Astrocyte (in vitro differentiated cells and primary cell): ENCODE measurements around the gene USP54. TPM values are rescaled to one million over a fixed set of nuclear protein-coding genes. Genes with fewer than 3 reads are reported as not detected.
A peak's percentile ranks its signal among the peaks of the same experiment; 100 is the strongest.

Experiments used
- DNase-seq: peaks from one replicate; pipeline ENCODE4 v3.0.0-alpha.2; 2010; ENCODE audit warnings: low read depth
- FAIRE-seq: peaks from 2 replicates; lab custom pipeline; 2011; peaks lifted over from hg19 to GRCh38; lab: Jason Lieb, UNC
- H2AFZ ChIP-seq: 2 replicates; pipeline ENCODE4 v1.6.0; 2012; ENCODE audit warnings: low read depth, low read length, inconsistent platforms
- H3K27ac ChIP-seq: 2 replicates; pipeline ENCODE4 v1.5.1; 2011; ENCODE audit warnings: low read depth, low read length, inconsistent platforms
- H3K27me3 ChIP-seq: 2 replicates; pipeline ENCODE4 v1.6.0; 2011; ENCODE audit warnings: low read length, inconsistent platforms; ENCODE audit not compliant: insufficient read depth
- H3K36me3 ChIP-seq: 2 replicates; pipeline ENCODE4 v1.5.1; 2011; ENCODE audit warnings: low read length, inconsistent platforms; ENCODE audit not compliant: insufficient read depth
- H3K4me1 ChIP-seq: 2 replicates; pipeline ENCODE4 v1.5.1; 2011; ENCODE audit warnings: low read length, inconsistent platforms; ENCODE audit not compliant: insufficient read depth
- H3K4me2 ChIP-seq: 2 replicates; pipeline ENCODE4 v1.6.0; 2012; ENCODE audit warnings: low read length, inconsistent platforms
- H3K4me3 ChIP-seq: 2 replicates; pipeline ENCODE4 v1.5.1; 2011; ENCODE audit warnings: low read depth, mild to moderate bottlenecking, low read length, inconsistent platforms; ENCODE audit not compliant: insufficient read depth
- H3K79me2 ChIP-seq: 2 replicates; pipeline ENCODE4 v1.6.0; 2012; ENCODE audit warnings: mild to moderate bottlenecking, low read length, inconsistent platforms; ENCODE audit not compliant: insufficient read depth
- H3K9ac ChIP-seq: 2 replicates; pipeline ENCODE4 v1.6.0; 2012; ENCODE audit warnings: mild to moderate bottlenecking, low read length, inconsistent platforms
- H3K9me3 ChIP-seq: 2 replicates; pipeline ENCODE4 v1.5.1; 2012; ENCODE audit warnings: low read depth, mild to moderate bottlenecking, low read length, inconsistent platforms; ENCODE audit not compliant: insufficient read depth
- H4K20me1 ChIP-seq: 2 replicates; pipeline ENCODE4 v1.6.0; 2012; ENCODE audit warnings: low read length, inconsistent platforms; ENCODE audit not compliant: insufficient read depth
- H3K27ac Mint-ChIP-seq: one replicate; pipeline ENCODE4 v1.8.0; 2021; ENCODE audit warnings: mild to moderate bottlenecking, mixed read lengths; ENCODE audit not compliant: unreplicated experiment
- H3K27me3 Mint-ChIP-seq: one replicate; pipeline ENCODE4 v1.8.0; 2021; ENCODE audit warnings: low read depth, mixed read lengths; ENCODE audit not compliant: unreplicated experiment
- H3K36me3 Mint-ChIP-seq: one replicate; pipeline ENCODE4 v1.8.0; 2021; ENCODE audit warnings: low read depth, mixed read lengths; ENCODE audit not compliant: unreplicated experiment
- H3K4me1 Mint-ChIP-seq: one replicate; pipeline ENCODE4 v1.8.0; 2021; ENCODE audit warnings: low read depth, mixed read lengths; ENCODE audit not compliant: unreplicated experiment
- H3K4me3 Mint-ChIP-seq: one replicate; pipeline ENCODE4 v1.8.0; 2021; ENCODE audit warnings: mild to moderate bottlenecking, moderate library complexity, mixed read lengths; ENCODE audit not compliant: unreplicated experiment
- H3K9me3 Mint-ChIP-seq: one replicate; pipeline ENCODE4 v1.8.0; 2021; ENCODE audit warnings: mild to moderate bottlenecking, mixed read lengths; ENCODE audit not compliant: unreplicated experiment
- CTCF ChIP-seq: IDR thresholded peaks from 2 replicates; pipeline ENCODE4 v1.5.1; 2011; ENCODE audit warnings: low read depth, mild to moderate bottlenecking, inconsistent platforms, low read length, moderate library complexity; ENCODE audit not compliant: insufficient read depth
- EZH2 ChIP-seq: IDR thresholded peaks from 2 replicates; pipeline ENCODE4 v1.6.1; 2012; ENCODE audit warnings: mild to moderate bottlenecking, low read length, inconsistent platforms; ENCODE audit not compliant: insufficient read depth
- total RNA-seq: library from RNA; stranded (reverse); gene quantifications from 2 replicates; pipeline ENCODE4 v1.2.1, GENCODE V29; 2021

Gene USP54
- total RNA-seq, 1 donor from 2014 or later = 85.9 TPM

GRCh38 chr10:73628405-73628804 lies 37.3 kb upstream of the USP54 start:
- Mint-ChIP-seq H3K9me3 (peaks cover 4% of the 10 kb centered on the region), H3K4me1 (peaks cover 2% of the 10 kb centered on the region), H3K4me3 (no peak overlapping the region), H3K27me3 (no peaks in the 10 kb centered on the region), H3K27ac (no peak overlapping the region), H3K36me3 (peaks cover 2% of the 10 kb centered on the region)
- TF ChIP-seq CTCF (no peak), EZH2 (no peak)
- H3K9me3 ChIP-seq = no peaks in the 10 kb centered on the region
- peaks cover under 1% of the 10 kb centered on the region for H3K27me3 ChIP-seq
- H2AFZ ChIP-seq = no peak overlapping the region
- peaks cover 9% of the 10 kb centered on the region for H3K4me1 ChIP-seq
- H4K20me1 ChIP-seq = no peaks in the 10 kb centered on the region
- no peak overlapping the region for H3K4me2 ChIP-seq
- FAIRE-seq (no peak), DNase-seq (no peak)
- H3K27ac ChIP-seq = no peak overlapping the region
- no peak overlapping the region for H3K9ac ChIP-seq
- peaks cover 9% of the 10 kb centered on the region for H3K79me2 ChIP-seq
- H3K4me3 ChIP-seq = no peak overlapping the region
- no peaks in the 10 kb centered on the region for H3K36me3 ChIP-seq

GRCh38 chr10:73627300-73627699 lies 36.2 kb upstream of the USP54 start:
- peak overlapping the region; percentile 97 for H3K4me3 Mint-ChIP-seq

More at GRCh38 chr10:73627300-73627699, 36.2 kb upstream of the USP54 start:
- Histone ChIP-seq H2AFZ (no peak overlapping the region), H3K9me3 (no peaks in the 10 kb centered on the region), H3K79me2 (peaks cover 11% of the 10 kb centered on the region), H3K4me2 (no peak overlapping the region), H3K27ac (no peak overlapping the region), H3K9ac (no peak overlapping the region), H3K36me3 (no peaks in the 10 kb centered on the region), H3K4me1 (peaks cover 9% of the 10 kb centered on the region), H3K4me3 (no peak overlapping the region), H3K27me3 (no peaks in the 10 kb centered on the region), H4K20me1 (no peaks in the 10 kb centered on the region)
- Mint-ChIP-seq H3K9me3 (peaks cover 4% of the 10 kb centered on the region), H3K36me3 (peaks cover 2% of the 10 kb centered on the region), H3K27me3 (no peaks in the 10 kb centered on the region), H3K4me1 (peaks cover 2% of the 10 kb centered on the region), H3K27ac (no peak overlapping the region)
- TF ChIP-seq EZH2 = no peak
- TF ChIP-seq CTCF = no peak
- no peak for DNase-seq
- FAIRE-seq = no peak
